Measurements from ENCODE around the gene EMC10. TPM values are rescaled to one million over a fixed set of nuclear protein-coding genes. Genes with fewer than 3 reads are reported as not detected.

EMC10 gene
- total RNA-seq, 1 experiment from 2014 or later: 61.3 TPM

- no TSS peak for BruUV-seq (replicated peaks)
- H3K27ac Mint-ChIP-seq (ENCODE audit: low read depth, unreplicated experiment): no peak overlapping the region
- H3K4me3 Mint-ChIP-seq (ENCODE audit: unreplicated experiment): no peak overlapping the region
- ChIA-PET CTCF (no interaction called here), POLR2A (no interaction called here)
- peaks cover 11% of the 10 kb centered on the region for H3K27me3 Mint-ChIP-seq (ENCODE audit: insufficient read depth, unreplicated experiment)
- no peak for TF ChIP-seq CTCF (IDR thresholded peaks at IDR 0.05; ENCODE audit: unreplicated experiment)
- intact Hi-C loops (cut with micrococcal nuclease): no loop called here
- H3K9me3 Mint-ChIP-seq (ENCODE audit: unreplicated experiment): peaks cover 17% of the 10 kb centered on the region
- no peaks in the 10 kb centered on the region for H3K36me3 Mint-ChIP-seq (ENCODE audit: insufficient read depth, unreplicated experiment)
- no peaks in the 10 kb centered on the region for H3K4me1 Mint-ChIP-seq (ENCODE audit: insufficient read depth, unreplicated experiment)
- DNase-seq (ENCODE audit: unreplicated experiment): no peak
Measured at GRCh38 chr19:50531171-50531612, 54.9 kb downstream of the EMC10 start.

- no TSS peak for BruUV-seq (replicated peaks)
- Mint-ChIP-seq H3K4me1 (ENCODE audit: insufficient read depth, unreplicated experiment) (no peaks in the 10 kb centered on the region), H3K4me3 (ENCODE audit: unreplicated experiment) (no peak overlapping the region), H3K27me3 (ENCODE audit: insufficient read depth, unreplicated experiment) (peaks cover 6% of the 10 kb centered on the region), H3K27ac (ENCODE audit: low read depth, unreplicated experiment) (no peak overlapping the region), H3K9me3 (ENCODE audit: unreplicated experiment) (peaks cover 17% of the 10 kb centered on the region), H3K36me3 (ENCODE audit: insufficient read depth, unreplicated experiment) (no peaks in the 10 kb centered on the region)
- intact Hi-C loops (cut with micrococcal nuclease): no loop called here
- TF ChIP-seq CTCF (IDR thresholded peaks at IDR 0.05; ENCODE audit: unreplicated experiment): no peak
- ChIA-PET POLR2A (no interaction called here), CTCF (interaction anchor here (0.8 to 1.0 kb wide), 2 partner anchors 164 to 635 kb away, joined by 4 read pairs; no protein-coding TSS in a partner anchor)
- DNase-seq (ENCODE audit: unreplicated experiment): no peak
Measured at GRCh38 chr19:50532952-50533351, 56.6 kb downstream of the EMC10 start.

GRCh38 chr19:50534478-50534877 is 58.2 kb downstream of the EMC10 start:
- no peaks in the 10 kb centered on the region for H3K27me3 Mint-ChIP-seq (ENCODE audit: insufficient read depth, unreplicated experiment)
- no TSS peak for BruUV-seq (replicated peaks)
- no peak for TF ChIP-seq CTCF (IDR thresholded peaks at IDR 0.05; ENCODE audit: unreplicated experiment)
- ChIA-PET CTCF (interaction anchor here (0.5 to 1.3 kb wide), 5 partner anchors 9 to 387 kb away, joined by 3 to 5 read pairs (median 3); no protein-coding TSS in a partner anchor), POLR2A (interaction anchor here (0.9 kb wide), 1 partner anchor 249 kb away, joined by 3 read pairs; no protein-coding TSS in a partner anchor)
- H3K4me1 Mint-ChIP-seq (ENCODE audit: insufficient read depth, unreplicated experiment): no peaks in the 10 kb centered on the region
- peaks cover 17% of the 10 kb centered on the region for H3K9me3 Mint-ChIP-seq (ENCODE audit: unreplicated experiment)
- no peaks in the 10 kb centered on the region for H3K36me3 Mint-ChIP-seq (ENCODE audit: insufficient read depth, unreplicated experiment)
- intact Hi-C loops (cut with micrococcal nuclease): no loop called here
- DNase-seq (ENCODE audit: unreplicated experiment): no peak
- H3K4me3 Mint-ChIP-seq (ENCODE audit: unreplicated experiment): no peak overlapping the region
- no peak overlapping the region for H3K27ac Mint-ChIP-seq (ENCODE audit: low read depth, unreplicated experiment)

- Mint-ChIP-seq H3K27ac (ENCODE audit: low read depth, unreplicated experiment) (no peak overlapping the region), H3K36me3 (ENCODE audit: insufficient read depth, unreplicated experiment) (no peaks in the 10 kb centered on the region), H3K4me1 (ENCODE audit: insufficient read depth, unreplicated experiment) (no peaks in the 10 kb centered on the region), H3K4me3 (ENCODE audit: unreplicated experiment) (no peak overlapping the region), H3K9me3 (ENCODE audit: unreplicated experiment) (peaks cover 17% of the 10 kb centered on the region), H3K27me3 (ENCODE audit: insufficient read depth, unreplicated experiment) (no peaks in the 10 kb centered on the region)
- intact Hi-C loops (cut with micrococcal nuclease): loop anchor here (5.0 kb wide), 1 partner anchor 387 kb away; no protein-coding TSS in a partner anchor
- DNase-seq (ENCODE audit: unreplicated experiment): no peak
- TF ChIP-seq CTCF (IDR thresholded peaks at IDR 0.05; ENCODE audit: unreplicated experiment): no peak
- ChIA-PET POLR2A (no interaction called here), CTCF (interaction anchor here (0.6 to 1.4 kb wide), 5 partner anchors 11 to 265 kb away, joined by 3 to 5 read pairs (median 3); partner anchors contain the start of gene JOSD2)
- BruUV-seq (replicated peaks): no TSS peak
Measured at GRCh38 chr19:50535672-50536187, 59.4 kb downstream of the EMC10 start.
